ENCODE data around the gene MEIS2.

- TF ChIP-seq CTCF (IDR thresholded peaks at IDR 0.05; ENCODE audit: poor library complexity, severe bottlenecking) (no peak), RAD21 (conservative IDR thresholded peaks at IDR 0.05) (no peak)
These were observed 22.6 kb downstream of the MEIS2 start for GRCh38 chr15:37077623-37078351.
